Upper lobe of left lung (tissue), 6 donors: ENCODE measurements around the gene SP140. TPM values are rescaled to one million over a fixed set of nuclear protein-coding genes. Genes with fewer than 3 reads are reported as not detected.
A peak's percentile ranks its signal among the peaks of the same experiment; 100 is the strongest.
"Not testable (repeated sequence)": the region's sequence is repeated elsewhere in the genome, so short reads cannot be mapped to it uniquely, and the experiment has no call there.

Experiments used
- ATAC-seq, 2 donors: fragments of 200-7000 bp; cut with Tn5 transposase; one replicate each; pipeline ENCODE4 v1.9.1; 2022; ENCODE audit warnings: mild to moderate bottlenecking in 2 of 2, moderate library complexity in 2 of 2; ENCODE audit not compliant: low FRiP score in 2 of 2
- DNase-seq, 2 donors: peaks; one replicate each; pipeline ENCODE4 v3.0.0-alpha.2; 2019 to 2020
- H3K27ac ChIP-seq, 4 donors: fragments of 200-600 bp; sonication (generic); one replicate each; pipeline ENCODE4 v1.5.1; 2016 to 2019
- H3K27me3 ChIP-seq, 4 donors: fragments of 200-600 bp; sonication (generic); one replicate each; pipeline ENCODE4 v1.5.1; 2017 to 2019
- H3K36me3 ChIP-seq, 4 donors: fragments of 200-600 bp; sonication (generic); one replicate each; pipeline ENCODE4 v1.5.1; 2016 to 2019
- H3K4me1 ChIP-seq, 4 donors: fragments of 200-600 bp; sonication (generic); one replicate each; pipeline ENCODE4 v1.5.1; 2018 to 2019
- H3K4me3 ChIP-seq, 4 donors: fragments of 200-600 bp; sonication (generic); one replicate each; pipeline ENCODE4 v1.5.1; 2017 to 2019; ENCODE audit warnings: mild to moderate bottlenecking in 2 of 4, moderate library complexity in 1 of 4
- H3K9me3 ChIP-seq, 4 donors: fragments of 200-600 bp; sonication (generic); one replicate each; pipeline ENCODE4 v1.5.1; 2018 to 2019
- CTCF ChIP-seq, 6 experiments: fragments of 450-650 bp in 4 of 6; fragments of 200-600 bp in 2 of 6; sonication (generic) in 2 of 6; IDR thresholded peaks; one replicate each; pipeline ENCODE4 v1.5.1; 2016 to 2019; ENCODE audit warnings: antibody characterized with exemption in 6 of 6
- EP300 ChIP-seq, 4 donors: sonication (generic); formaldehyde crosslinking; IDR thresholded peaks; one replicate each; pipeline ENCODE4 v1.5.1; 2017; ENCODE audit warnings: antibody characterized with exemption in 4 of 4, control low read depth in 2 of 4
- POLR2A ChIP-seq, 4 donors: fragments of 450-650 bp; IDR thresholded peaks; one replicate each; pipeline ENCODE4 v1.5.1; 2016 to 2017; ENCODE audit warnings: antibody characterized with exemption in 4 of 4, mild to moderate bottlenecking in 2 of 4
- POLR2AphosphoS5 ChIP-seq, 2 donors: sonication (generic); formaldehyde crosslinking; IDR thresholded peaks; one replicate each; pipeline ENCODE4 v1.5.1; 2017; ENCODE audit warnings: antibody characterized with exemption in 2 of 2
- WGBS, 2 donors: methylation state at CpG; one replicate each; pipeline ENCODE4 v1.1.5; 2017 to 2018; 5-methylcytosine and 5-hydroxymethylcytosine counted together
- total RNA-seq, 6 donors: library from RNA; depleted of rRNA in 4 of 6; stranded (reverse); fragments of >200 nt in 4 of 6; gene quantifications; one replicate each; pipeline versions ENCODE4 v1.1.0 to v1.2.1, GENCODE V29; 2016 to 2021
- donor health status: DM: no; HTN: no; CAD: no; lungs with moderate emphysema.
- donor health status: DM: no; HTN: yes; CAD: no; lungs with severe emphysema.

The SP140 gene
- total RNA-seq, 6 donors from 2014 or later = 5.1 to 15.7 (median 9.7) TPM

- Histone ChIP-seq H3K9me3 (peaks cover 0 to 3% (median 0%) of the 10 kb centered on the region in 4 donors), H3K27me3 (no peaks in the 10 kb centered on the region), H3K4me1 (no peaks in the 10 kb centered on the region), H3K27ac (no peak overlapping the region), H3K4me3 (no peak overlapping the region), H3K36me3 (no peaks in the 10 kb centered on the region)
- 61 to 74% methylated on average over 3 of the region's 3 CpGs for WGBS, 2 donors
- DNase-seq (no peak), ATAC-seq (peak in 1 of 2 donors; percentile 17)
- TF ChIP-seq POLR2A (IDR thresholded peaks at IDR 0.05) (no peak), POLR2AphosphoS5 (IDR thresholded peaks at IDR 0.05) (no peak), CTCF (IDR thresholded peaks at IDR 0.05) (no peak), EP300 (IDR thresholded peaks at IDR 0.05) (no peak)
These were observed 43.2 kb downstream of the SP140 start for GRCh38 chr2:230268606-230269243.

- peaks cover 0 to 3% (median 0%) of the 10 kb centered on the region in 4 donors for H3K9me3 ChIP-seq
- no peak for TF ChIP-seq POLR2A (IDR thresholded peaks at IDR 0.05)
- no peak for TF ChIP-seq POLR2AphosphoS5 (IDR thresholded peaks at IDR 0.05)
- TF ChIP-seq EP300 (IDR thresholded peaks at IDR 0.05) = no peak
- no peak for TF ChIP-seq CTCF (IDR thresholded peaks at IDR 0.05)
- H3K27ac ChIP-seq = no peak overlapping the region
- no peaks in the 10 kb centered on the region for H3K36me3 ChIP-seq
- no peaks in the 10 kb centered on the region for H3K27me3 ChIP-seq
- H3K4me1 ChIP-seq = no peaks in the 10 kb centered on the region
- no peak for ATAC-seq
- no peak for DNase-seq
- 87 to 88% methylated on average over 6 of the region's 6 CpGs for WGBS, 2 donors
- H3K4me3 ChIP-seq = no peak overlapping the region
These were observed 44.2 kb downstream of the SP140 start for GRCh38 chr2:230269715-230270114.

- no peak overlapping the region for H3K27ac ChIP-seq
- DNase-seq (no peak), ATAC-seq (no peak)
- WGBS, 2 donors = 92 to 94% methylated on average over 2 of the region's 2 CpGs
- no peaks in the 10 kb centered on the region for H3K9me3 ChIP-seq
- no peak overlapping the region for H3K4me3 ChIP-seq
- H3K4me1 ChIP-seq = no peaks in the 10 kb centered on the region
- TF ChIP-seq POLR2AphosphoS5 (IDR thresholded peaks at IDR 0.05) (no peak), EP300 (IDR thresholded peaks at IDR 0.05) (no peak), CTCF (IDR thresholded peaks at IDR 0.05) (no peak), POLR2A (IDR thresholded peaks at IDR 0.05) (no peak)
- H3K36me3 ChIP-seq = no peaks in the 10 kb centered on the region
- no peaks in the 10 kb centered on the region for H3K27me3 ChIP-seq
These were observed 57.4 kb downstream of the SP140 start for GRCh38 chr2:230282936-230283335.

- DNase-seq = no peak
- Histone ChIP-seq H3K36me3 (no peaks in the 10 kb centered on the region), H3K27ac (no peak overlapping the region), H3K4me3 (no peak overlapping the region), H3K4me1 (no peaks in the 10 kb centered on the region), H3K27me3 (no peaks in the 10 kb centered on the region), H3K9me3 (no peaks in the 10 kb centered on the region)
- TF ChIP-seq POLR2A (IDR thresholded peaks at IDR 0.05) (no peak), POLR2AphosphoS5 (IDR thresholded peaks at IDR 0.05) (no peak), CTCF (IDR thresholded peaks at IDR 0.05) (no peak), EP300 (IDR thresholded peaks at IDR 0.05) (no peak)
- ATAC-seq = no peak
- 71 to 75% methylated on average over 3 of the region's 3 CpGs for WGBS, 2 donors
These were observed 60.5 kb downstream of the SP140 start for GRCh38 chr2:230286048-230286447.

- not testable (repeated sequence) for H3K4me3 ChIP-seq, H3K4me1 ChIP-seq, H3K9me3 ChIP-seq, ATAC-seq, H3K27ac ChIP-seq, H3K27me3 ChIP-seq, H3K36me3 ChIP-seq, DNase-seq
- 90 to 96% methylated on average over 4 of the region's 4 CpGs for WGBS, 2 donors
These were observed 63.8 kb downstream of the SP140 start for GRCh38 chr2:230289311-230289710.
